Glomerular visceral epithelial cell (primary cell): ENCODE data around the gene ZNF169.
"Not testable (repeated sequence)": the region's sequence is repeated elsewhere in the genome, so short reads cannot be mapped to it uniquely, and the experiment has no call there.

Experiments used
- DNase-seq: peaks from one replicate; pipeline ENCODE4 v3.0.0-alpha.2; 2016; ENCODE audit errors: extremely low spot score

Gene ZNF169

DNA sequence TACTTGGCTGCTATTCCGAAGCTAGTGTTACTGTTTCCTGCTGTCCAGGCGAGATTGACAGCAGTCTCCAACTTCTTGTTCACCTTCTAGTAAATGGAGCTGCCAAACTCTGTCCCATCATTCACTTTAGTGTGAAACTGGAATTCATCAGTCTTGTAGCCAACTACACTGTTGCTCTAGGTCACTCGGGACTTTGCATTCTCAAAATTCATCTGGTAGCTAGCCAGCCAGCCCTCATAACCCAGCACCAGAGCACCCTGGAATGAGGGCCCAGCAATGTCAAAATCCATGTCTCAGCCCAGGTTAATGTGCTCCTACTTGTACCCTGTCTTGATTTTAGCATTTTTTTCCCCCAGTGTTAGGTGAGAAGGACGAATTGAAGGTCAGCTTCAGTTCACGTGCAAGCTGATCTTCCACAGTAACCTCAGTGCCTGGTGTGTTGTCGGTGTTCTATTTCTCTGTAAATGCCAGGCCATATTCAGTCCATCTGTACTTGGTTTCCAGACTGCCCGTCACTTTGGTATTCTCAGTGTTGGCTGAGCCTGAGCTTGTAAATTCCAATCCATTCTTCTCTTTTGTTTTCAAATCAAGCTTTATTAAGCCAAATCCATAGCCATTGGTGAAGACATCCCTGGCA is 28.9 kb downstream of the ZNF169 start:
- DNase-seq, result no peak

DNA sequence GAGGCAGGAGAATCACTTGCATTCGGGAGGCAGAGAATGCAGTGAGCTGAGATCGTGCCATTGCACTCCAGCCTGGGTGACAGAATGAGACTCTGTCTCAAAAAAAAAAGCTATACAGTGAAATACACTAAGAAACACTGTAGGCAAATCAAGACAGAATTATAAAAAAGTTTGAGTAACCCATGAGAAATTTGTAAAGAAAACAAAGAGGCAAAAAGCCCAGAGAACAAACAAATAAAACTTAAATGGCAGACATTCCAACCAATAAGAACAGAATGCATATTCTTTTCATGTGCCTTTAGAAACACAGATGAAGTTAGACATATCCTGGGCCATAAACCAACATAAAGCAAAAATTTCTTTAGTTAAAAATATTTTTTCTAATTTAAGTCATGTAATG is 30.6 kb downstream of the ZNF169 start:
- no peak for DNase-seq

DNA sequence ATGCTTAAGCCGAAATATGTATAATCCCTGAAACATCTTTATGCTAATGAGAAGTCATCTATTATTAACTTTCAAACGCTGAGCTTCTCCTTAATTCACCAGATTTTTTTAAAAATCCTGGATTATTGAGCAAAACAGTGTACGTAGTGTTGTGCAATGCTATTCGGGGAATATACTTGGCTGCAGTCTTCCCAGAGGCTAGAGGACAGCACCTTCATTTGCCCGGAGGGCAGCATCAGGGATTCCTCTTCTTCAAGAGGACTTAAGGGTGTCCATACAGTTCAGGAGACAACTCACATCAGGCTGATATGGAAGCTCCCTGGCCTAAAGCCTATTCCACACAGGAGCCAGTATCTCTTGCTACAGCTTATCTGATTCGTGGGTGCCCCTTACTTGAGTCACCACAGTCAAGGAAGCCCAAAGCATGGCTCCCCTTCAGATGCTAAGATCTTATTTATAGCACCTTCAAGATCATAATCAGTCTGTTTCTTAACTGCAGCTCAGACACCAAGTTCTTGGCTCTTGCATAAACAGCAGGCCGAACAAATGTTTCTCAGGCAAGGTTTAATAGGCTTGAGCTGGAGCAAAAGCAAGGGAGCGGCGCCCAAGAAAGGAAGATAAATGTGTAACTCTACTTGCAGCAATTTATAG is 40.0 kb downstream of the ZNF169 start:
- no peak for DNase-seq

DNA sequence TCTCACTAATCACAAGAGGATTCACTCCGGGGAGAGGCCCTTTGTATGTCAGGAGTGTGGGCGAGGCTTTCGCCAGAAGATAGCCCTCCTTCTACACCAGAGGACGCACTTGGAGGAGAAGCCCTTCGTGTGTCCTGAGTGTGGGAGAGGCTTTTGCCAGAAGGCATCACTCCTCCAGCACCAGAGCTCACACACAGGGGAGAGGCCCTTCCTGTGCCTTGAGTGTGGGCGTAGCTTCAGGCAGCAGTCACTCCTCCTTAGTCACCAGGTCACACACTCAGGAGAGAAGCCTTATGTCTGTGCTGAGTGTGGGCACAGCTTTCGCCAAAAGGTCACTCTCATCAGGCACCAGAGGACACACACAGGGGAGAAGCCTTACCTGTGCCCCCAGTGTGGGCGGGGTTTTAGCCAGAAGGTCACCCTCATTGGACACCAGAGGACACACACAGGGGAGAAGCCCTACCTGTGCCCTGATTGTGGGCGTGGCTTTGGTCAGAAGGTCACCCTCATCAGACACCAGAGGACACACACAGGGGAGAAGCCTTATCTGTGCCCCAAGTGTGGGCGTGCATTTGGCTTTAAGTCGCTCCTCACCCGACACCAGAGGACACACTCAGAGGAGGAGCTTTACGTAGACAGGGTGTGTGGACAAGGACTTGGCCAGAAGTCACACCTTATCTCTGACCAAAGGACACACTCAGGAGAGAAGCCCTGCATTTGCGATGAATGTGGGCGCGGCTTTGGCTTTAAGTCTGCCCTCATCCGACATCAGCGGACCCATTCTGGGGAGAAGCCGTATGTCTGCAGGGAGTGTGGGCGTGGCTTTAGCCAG is 41.6 kb downstream of the ZNF169 start:
- DNase-seq, result no peak

DNA sequence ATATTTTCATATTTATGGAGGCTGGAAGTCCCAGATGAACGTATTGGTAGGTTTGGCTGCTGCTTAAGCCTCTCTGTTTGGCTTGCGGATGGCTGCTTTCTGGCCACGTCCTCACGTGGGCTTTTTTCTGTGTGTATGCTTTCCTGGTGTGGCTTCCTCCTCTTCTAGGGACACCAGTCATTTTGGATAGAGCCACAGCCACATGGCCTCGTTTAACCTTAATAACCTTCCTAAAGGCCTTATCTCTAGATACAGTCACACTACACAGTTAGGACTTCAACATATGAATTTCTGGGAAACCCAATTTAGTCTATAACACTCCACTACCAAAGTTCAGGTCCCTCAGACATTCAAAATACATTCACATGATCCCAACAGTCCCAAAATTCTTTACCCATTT is 42.5 kb downstream of the ZNF169 start:
- no peak for DNase-seq

DNA sequence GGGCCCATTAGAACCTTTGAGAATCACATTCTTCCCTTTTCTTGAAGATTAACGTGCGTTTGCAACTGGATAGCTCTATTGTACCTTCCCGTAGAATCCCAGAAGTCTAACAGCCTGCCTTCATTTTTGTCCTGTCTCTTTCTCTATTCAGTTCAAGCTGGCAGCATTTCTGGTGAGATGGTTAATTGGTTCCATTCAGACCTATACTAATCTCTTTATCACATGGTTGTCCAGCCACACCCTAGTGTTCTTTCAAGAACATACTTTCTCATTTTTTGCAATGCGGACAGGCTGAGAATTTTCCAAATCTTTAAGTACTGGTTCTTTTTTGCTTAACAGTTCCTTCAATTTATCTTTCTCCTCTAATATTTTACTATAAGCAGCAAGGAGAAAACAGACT is 43.3 kb downstream of the ZNF169 start:
- no peak for DNase-seq

DNA sequence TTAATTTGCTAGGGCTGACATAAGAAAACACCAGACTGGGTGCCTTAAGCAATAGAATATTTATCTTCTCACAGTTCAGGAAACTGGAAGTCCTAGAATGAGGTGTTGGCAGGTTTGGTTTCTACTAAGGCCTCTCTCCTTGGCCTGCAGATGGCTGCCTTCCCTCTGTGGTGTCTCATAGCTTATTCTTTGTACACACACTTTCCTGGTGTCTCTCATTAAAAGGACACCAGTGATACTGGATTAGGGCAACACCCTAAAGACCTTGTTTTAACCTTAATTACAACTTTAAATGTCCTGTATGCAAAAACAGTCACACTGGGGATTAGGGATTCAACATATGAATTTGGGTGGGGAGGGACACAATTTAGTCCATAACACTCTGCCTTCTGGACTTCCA is 44.2 kb downstream of the ZNF169 start:
- DNase-seq, result no peak

DNA sequence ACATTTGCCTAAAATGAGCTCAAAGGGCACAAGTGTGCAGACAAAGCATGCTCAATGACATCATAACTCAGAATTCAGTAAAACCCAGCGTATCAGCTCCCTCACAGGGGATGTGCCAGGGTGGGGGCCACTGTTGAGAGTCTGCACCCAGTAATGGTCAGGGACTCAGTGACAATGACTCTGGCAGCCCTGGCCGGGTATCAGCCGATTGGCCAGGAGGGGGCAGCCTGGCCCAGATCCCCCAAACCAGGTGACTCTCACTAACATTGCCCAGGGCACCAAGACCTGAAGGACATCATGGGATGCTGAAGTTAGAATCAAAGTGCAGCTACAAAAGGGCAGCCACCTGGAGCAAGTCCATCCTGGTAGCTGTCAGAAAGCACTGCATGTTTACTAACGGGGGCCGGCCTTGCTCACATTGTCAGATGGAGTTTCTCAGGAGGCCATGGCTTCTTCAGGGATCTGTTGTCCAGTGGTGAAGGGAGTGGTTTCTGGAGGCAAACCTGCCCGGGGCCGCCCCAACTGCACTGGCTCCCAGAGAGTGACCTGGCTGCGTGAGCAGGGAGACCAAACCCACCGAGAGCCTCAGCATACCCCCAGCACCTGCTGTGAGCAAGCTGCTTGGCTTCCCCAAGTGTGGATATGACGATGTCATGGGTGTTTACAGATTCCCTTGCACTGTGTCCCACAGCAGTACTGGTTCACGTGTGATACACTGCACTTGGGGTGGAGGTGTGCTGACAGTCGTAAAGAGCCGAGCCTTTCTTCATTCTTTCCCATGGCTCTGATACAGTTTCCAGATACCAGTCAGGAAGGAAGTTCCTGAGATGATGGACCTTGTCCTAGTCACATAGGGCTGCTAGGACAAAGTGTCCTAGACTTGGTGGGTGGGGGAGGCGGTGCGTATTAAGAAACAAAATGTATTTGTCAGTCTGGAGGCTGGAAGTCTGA is 56.2 kb downstream of the ZNF169 start:
- not testable (repeated sequence) for DNase-seq

DNA sequence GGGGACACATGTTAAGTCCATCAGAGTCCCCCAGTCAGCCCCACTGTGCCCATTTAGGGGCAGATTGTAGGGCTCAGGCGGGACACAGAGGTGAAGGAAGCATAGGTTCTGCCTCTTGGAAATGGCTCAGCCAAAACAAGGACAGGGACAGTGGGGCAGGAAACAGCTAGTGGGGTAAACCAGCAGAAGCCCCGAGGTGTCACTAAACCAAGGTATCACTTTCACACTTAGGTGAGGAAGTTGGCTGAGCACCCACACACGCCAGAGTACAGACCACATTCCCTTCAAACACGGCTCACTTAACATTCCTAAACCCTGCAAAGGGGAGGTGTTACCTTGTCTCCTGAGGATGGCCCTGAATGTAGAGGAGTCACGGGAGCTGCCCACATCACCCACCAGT is 57.1 kb downstream of the ZNF169 start:
- not testable (repeated sequence) for DNase-seq

DNA sequence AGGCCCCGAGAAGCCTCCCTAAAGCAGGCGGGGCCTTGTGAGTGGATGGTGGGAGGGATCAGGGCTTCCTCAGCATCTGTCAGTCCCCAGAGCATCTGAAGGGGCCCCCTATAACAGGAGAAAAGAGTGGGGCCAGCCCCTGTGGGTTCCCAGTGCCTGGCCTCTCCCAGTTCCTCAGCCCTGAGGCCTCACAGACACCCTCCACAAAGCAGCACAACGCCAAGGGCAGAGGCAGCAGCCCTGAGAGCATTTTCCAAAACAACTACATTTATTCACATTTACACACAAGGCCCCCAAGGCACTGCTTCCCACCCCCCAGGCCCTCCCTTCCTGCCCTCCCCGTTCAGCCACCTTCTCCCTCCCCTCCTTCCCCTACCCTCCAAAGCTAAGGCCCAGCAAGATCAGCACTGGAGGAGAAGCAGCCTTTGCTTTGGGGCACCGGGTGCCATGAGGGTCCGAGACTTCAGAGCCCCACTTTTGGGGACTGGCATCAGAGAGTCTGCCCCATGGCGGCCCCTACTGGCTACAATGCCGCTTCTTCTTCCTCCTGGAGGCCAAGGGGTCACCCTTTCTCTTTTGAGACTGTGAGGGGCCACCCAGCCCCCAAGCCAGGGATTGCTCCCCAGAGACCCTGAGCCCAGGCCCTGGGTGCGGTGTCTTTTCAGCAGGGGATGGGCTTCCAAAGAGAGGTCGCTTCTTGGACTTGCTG is 59.0 kb downstream of the ZNF169 start:
- not testable (repeated sequence) for DNase-seq

DNA sequence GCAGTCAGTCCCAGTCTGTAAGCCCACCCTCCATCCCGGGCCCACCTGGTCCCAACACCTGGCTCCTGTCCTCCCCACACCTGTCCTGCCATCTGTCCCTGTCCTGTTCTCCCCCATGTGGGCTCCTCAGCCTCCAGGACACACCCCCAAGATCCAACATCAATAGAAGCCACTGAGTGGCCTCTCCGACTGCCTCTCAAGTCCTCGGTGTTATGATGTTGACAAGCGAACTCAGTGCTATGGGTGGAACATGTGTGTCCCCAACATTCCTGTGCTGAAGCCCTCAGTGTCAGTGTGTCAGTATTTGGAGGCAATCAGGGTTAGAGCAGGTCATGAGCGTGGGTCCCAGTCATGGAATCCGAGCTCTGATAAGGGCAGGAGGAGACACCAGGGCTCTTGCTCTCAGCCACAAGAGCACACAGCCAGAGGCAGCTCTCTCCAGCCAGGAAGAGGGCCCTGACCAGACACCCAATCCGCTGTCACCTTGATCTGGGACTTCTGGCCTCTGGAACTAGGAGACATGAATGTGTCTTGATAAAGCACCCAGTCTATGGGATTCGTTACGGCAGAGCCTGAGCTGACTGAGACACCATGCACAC is 63.3 kb downstream of the ZNF169 start:
- not testable (repeated sequence) for DNase-seq

DNA sequence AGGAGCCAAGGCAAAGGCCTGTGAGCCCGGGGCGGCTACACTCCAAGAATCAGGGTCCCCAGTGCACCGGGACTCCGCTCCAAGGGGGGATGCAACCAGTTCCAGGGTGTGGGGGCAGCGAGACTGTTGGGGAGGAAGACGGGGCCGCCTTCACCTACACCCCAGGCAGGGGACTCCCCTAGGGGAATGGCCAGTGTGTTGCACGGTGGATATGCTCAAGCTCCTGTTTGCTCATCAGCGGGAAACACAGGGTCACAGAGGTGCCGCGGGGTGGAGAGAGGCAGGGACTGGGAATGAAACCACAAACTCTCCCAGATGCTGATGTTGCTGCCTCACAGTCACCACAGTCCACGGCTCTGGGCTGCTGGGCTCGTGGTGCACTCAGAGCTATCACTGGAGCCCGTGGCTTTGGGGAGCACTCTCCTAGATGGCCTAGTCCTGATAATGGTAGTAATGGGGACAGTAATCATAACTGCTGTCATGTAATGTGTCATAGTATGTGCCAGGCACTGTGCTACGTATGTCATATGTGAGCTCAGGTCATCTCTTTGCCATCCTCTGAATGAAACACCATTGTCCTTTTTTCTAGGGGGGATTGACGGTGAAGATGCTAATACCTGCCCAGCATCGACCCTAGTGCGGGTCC is 64.2 kb downstream of the ZNF169 start:
- not testable (repeated sequence) for DNase-seq

DNA sequence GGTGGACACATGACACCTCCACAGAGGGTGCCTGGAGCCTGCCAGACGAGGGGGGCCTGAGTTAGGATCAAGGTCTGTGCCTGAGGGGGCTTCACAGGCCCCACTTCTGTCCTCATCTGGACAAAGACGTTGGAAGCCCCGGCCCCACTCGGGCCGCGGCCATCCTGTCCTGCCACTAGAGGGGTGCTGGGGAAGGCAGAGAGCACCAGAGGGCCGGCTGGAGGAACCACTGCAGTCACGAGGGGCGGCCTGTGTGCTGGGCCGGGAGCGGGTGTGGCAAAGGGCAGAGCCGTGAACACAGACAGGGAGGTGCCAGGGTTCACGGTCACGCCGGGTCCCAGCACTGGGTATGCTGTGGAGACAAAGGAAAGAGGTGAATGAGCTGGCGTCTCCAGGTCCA is 66.5 kb downstream of the ZNF169 start:
- DNase-seq, result not testable (repeated sequence)

DNA sequence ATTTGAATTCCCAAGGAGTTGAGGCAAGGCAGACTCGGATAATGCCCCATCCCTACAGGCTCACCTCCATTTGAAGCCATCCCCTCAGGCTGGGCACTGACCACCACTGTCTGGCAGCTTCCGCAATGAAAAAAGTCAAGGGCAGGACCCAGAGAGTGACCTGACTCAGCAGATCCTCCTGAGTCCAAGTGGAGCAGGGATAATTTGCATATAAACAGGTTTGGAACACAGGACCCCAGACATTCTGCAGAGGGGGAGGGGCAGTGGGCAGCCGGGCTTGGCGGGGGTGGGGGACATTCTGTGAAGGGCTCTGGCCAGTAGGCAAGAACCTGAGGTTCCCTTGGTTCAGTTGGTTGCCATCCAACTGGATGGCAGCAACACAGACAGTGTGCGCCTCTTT is 69.4 kb downstream of the ZNF169 start, which contains the start of gene NUTM2F:
TSS of gene NUTM2F (minus strand) at position 101 of the 400 bp plus-strand sequence. CDS start at position 80, 21 bp downstream.
- DNase-seq, result not testable (repeated sequence)

DNA sequence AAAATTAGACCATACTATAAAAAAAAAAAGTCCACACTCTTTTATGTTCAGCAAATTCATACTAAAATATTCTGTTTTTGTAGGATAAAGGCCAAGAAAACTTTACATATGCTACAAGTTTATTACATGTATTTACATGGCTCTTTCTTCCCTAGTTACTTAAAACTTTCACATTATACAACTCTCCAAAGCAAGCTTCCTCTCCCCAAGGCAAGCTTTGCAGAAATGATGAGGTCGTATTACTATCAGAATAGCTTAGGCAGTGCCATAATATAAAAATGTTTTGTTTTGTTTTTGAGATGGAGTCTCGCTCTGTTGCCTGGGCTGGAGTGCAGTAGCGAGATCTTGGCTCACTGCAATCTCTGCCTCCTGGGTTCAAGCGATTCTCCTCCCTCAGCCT is 77.3 kb downstream of the ZNF169 start:
- DNase-seq, result not testable (repeated sequence)

DNA sequence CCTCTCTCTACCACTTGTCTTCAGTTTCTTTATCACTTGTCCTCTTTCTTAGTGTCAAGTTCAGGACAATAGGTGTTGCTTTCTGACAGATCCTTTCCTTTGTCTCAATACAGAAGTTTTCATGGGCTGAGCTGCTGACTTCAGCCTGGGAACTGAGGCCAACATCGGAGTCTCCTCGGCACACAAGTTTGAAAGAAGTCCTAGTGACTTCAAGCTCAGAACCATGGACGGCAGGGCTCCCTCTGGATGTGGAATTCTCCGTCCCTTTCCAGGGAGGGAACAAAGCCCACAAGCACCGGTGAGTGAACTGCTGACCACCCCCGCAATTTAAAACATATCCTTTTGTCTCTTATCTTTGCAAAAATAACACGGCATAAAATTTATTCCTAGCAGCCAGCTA is 79.6 kb downstream of the ZNF169 start:
- DNase-seq, result not testable (repeated sequence)

DNA sequence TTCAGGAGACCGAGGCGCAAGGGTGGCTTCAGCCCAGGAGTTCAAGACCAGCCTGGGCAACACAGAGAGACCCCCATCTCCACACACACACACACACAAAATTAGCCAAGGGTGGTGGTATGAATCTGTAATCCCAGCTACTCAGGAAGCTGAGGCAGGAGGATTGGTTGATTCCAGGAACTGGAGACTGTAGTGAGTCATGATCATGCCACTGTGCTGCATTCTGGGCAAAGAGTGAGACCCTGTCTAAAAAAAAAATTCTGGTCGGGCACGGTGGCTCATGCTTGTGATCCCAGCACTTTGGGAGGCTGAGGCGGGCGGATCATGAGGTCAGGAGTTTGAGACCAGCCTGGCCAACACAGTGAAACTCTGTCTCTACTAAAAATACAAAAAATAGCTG is 80.6 kb downstream of the ZNF169 start:
- DNase-seq, result not testable (repeated sequence)

DNA sequence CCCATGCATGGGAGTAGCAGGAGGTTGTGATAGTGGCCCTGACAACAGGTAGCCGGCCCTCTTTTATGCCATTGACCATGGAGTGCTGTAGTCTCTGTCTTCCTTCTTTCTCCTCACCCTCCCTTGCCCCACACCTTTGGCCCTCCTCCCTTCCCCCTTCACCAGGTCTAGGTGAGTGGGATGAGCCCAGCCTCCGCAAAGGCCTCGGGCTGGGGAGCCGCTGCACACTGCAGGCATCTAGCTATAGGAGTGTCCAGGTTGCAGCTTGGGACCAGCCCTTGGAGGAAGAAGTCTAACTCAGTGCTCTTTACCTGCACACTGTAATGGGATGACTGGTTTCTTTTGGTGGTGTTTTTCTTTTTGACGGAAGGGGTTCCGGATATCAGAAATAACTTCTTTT is 81.7 kb downstream of the ZNF169 start:
- DNase-seq, result not testable (repeated sequence)

DNA sequence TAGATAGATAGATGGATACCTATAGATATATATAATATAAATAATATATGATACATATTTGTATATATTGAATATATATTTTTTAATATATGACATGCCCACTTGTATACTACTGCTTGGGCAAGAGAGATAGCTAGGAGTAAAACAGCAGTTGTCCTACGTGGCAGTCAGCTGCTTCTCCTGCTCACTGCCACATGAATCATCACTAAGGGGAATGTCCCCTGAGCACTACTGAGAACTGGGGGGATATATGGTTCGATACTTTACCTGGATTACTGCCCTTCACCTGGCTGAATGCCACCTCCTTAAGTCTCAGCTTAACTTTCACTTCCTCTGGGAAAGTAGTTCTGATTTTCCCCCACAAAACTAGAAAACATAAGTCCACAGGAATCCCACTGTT is 82.6 kb downstream of the ZNF169 start:
- not testable (repeated sequence) for DNase-seq

DNA sequence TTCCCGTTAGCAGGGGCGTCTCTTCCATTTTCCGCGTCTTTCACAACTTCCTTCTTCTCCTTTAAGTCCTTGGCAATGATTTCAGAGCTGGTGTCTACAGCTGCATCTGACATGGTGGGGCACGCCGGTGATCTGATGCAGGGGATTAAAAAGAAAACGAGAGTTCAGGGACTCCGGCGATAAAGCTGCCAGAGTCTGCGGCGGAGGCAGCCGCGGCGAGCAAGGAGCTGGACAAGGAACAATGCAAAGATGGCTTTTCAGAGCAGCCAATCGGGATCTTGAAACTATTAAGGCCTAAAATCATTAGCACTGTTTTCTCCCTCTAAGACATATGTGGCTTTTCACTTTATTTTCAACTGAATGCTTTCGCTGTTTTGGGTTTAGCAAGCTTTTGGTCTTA is 88.4 kb downstream of the ZNF169 start:
- not testable (repeated sequence) for DNase-seq
